HUES6 (cell line): Measurements from ENCODE around the gene MIA3.
A peak's percentile ranks its signal among the peaks of the same experiment; 100 is the strongest.

ENCODE experiments used
- H3K27ac ChIP-seq: 2 replicates; pipeline ENCODE4 v1.7.0; 2013; ENCODE audit warnings: low read depth, mild to moderate bottlenecking, low read length, inconsistent platforms
- H3K27me3 ChIP-seq: 2 replicates; pipeline ENCODE4 v1.6.1; 2013; ENCODE audit warnings: low read length; ENCODE audit not compliant: control insufficient read depth, insufficient read depth
- H3K36me3 ChIP-seq: 2 replicates; pipeline ENCODE4 v1.6.1; 2013; ENCODE audit warnings: low read length; ENCODE audit not compliant: control insufficient read depth, insufficient read depth
- H3K4me1 ChIP-seq: 2 replicates; pipeline ENCODE4 v1.6.1; 2013; ENCODE audit warnings: low read length; ENCODE audit not compliant: control insufficient read depth, insufficient read depth
- H3K4me3 ChIP-seq: 2 replicates; pipeline ENCODE4 v1.5.1; 2013; ENCODE audit warnings: low read depth, low read length
- H3K9ac ChIP-seq: one replicate; pipeline ENCODE4 v1.6.1; 2013; ENCODE audit warnings: mild to moderate bottlenecking, low read length
- H3K9me3 ChIP-seq: 2 replicates; pipeline ENCODE4 v1.6.1; 2013; ENCODE audit warnings: low read depth, low read length; ENCODE audit not compliant: control insufficient read depth, insufficient read depth

Gene MIA3

DNA sequence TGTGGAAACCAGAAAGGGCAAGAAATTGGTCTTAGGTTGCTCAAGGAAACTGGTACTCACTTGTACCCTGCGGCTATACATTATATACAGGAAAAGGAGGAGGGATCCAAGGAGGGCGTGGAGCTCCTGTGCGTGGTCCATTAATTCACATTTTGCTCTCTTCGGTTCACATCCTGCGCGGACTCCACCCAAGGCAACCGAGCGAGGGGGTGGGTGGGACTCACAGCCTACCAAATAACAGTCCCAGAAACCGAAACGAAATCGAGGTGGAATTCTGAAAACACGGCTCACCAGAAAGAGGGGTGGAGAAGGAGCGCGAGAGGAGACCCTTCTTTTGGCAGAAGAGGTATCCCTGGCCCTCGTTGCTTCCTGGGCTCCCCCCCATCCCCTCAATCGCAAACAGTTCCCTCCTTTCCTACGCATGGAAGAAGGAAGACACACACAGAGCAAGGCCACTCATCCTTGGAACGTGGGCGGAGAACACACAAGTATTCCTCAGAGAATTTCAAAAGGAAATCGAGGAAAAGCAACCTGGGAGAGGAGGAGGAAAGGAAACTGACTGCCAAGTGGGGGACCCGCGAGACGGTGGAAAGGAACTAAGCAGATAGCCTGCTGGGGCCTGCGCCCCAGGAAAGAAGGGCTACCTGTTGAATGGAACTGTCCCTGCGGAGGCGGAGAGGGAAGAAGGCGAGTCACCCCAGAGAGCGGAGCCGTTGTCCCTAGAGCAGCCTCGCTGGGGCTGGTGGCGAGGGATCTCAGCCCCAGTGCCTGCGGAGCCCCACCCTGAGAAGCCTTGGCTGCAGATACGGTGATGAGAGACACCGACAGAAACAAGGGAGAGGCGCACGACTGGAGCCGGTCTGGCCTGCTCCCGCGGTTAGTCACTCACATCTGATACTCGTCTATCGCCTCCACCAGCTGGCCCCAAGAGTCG lies 93.7 kb downstream of the MIA3 start:
- Histone ChIP-seq H3K36me3 (peaks cover 6% of the 10 kb centered on the region; the same call in 1 of the 2 replicates), H3K27ac (peak overlapping the region; percentile 0; the same call in 1 of the 2 replicates), H3K4me3 (peak overlapping the region; percentile 100), H3K27me3 (no peaks in the 10 kb centered on the region), H3K4me1 (peaks cover 8% of the 10 kb centered on the region; the same call in 1 of the 2 replicates), H3K9me3 (no peaks in the 10 kb centered on the region; the same call in 1 of the 2 replicates), H3K9ac (peak overlapping the region; percentile 94)

DNA sequence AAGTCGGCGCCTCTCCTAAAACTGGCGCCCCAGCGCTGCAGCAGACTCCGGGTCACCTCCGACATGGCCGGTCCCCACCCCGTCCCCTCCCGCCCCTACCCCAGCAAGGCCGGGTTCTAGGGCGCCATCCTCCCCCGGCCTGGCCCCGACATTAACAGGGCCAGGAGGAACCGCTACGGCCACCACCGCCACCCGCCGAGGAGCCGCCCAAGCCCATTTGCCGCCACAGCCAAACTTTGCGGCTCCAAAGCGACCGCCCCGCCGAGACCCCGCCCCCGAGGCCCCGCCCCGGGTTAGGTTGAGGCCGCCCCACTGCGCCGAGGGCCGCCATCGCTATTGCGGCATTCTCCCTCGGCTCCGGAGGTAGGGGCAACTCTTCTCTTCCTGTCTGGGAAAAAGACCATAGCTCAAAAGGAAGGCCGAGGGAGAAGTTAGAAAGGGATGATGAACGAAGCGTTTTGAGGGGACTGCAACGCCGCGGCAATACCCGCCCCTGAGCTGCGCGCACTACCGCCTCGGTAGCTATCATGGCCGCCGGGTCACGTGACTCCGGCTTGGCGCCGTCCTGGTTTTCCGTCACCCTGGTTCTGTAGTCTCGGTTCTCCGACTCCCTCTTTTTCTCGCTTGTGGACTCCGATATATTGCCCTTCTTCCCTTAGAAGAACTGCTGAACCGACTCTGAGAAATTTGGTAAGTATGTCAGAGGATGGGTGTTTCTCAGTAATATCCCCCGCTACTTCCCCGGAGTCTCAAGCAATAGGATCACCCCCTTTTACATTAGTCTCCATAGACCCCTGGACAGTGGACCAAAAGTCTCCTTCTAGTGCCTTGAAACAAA lies 94.6 kb downstream of the MIA3 start, which contains the start of the genes AIDA and BROX:
Gene AIDA, minus strand, starts transcription at position 239 of the 838 bp plus-strand sequence. Its CDS starts 174 bp downstream, at position 65.
Gene BROX, plus strand, starts transcription at position 312 of the 838 bp plus-strand sequence. CDS start 3,136 bp downstream, outside the sequence.
- Histone ChIP-seq H3K4me1 (peaks cover 8% of the 10 kb centered on the region; the same call in 1 of the 2 replicates), H3K4me3 (peak within 1 kb of the TSS; percentile 100), H3K9me3 (no peaks in the 10 kb centered on the region), H3K9ac (peak within 1 kb of the TSS; percentile 99), H3K36me3 (0 out of 2 replicates have a peak, but pooled peaks cover 8% of the 10 kb centered on the region), H3K27me3 (no peaks in the 10 kb centered on the region), H3K27ac (peak within 1 kb of the TSS; percentile 100)

DNA sequence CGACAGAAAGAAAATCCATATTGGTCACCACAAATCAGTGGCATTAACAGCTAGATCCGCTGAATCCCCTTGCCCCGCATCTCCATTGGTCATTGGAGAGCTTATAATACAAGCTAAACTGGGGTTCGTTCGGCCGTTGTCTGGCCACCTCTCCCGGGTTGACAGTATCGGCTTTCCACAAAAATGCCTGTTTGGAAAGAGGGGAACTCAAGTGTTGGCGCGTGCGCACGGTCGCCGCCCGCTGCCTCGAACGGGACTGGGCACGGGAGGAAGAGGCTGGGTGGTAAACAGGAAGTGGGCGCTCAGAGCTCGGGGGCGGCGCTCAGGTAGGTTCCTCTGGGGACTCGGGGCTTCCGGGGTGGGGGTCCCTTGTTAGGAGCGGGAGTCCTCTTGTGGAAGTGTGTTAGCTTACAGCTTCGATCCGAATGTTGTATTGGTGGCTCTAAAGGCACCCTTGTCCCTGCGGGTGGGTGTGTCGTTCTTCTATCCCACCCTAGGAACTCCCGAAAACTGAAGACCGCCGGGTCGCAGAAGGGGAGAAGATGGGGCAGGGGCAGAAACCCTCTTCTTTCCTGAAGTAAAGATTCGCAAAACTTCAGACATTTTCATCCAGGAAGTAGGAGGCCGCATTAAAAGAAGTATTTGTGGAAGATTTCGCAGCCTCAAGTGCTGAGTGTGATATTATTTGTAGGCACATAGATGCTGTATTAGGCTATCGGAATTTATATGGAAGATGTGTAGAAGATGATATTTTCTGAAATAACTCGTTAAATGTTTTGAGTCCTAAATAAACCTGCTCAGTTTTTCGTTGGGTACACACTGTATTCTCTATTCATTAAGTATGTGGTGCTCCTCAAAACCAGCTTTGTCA lies 95.4 kb downstream of the MIA3 start:
- Histone ChIP-seq H3K4me1 (peaks cover 8% of the 10 kb centered on the region; the same call in 1 of the 2 replicates), H3K4me3 (peak overlapping the region; percentile 100), H3K9ac (peak overlapping the region; percentile 99), H3K27ac (peak overlapping the region; percentile 100; the same call in 1 of the 2 replicates), H3K9me3 (no peaks in the 10 kb centered on the region), H3K36me3 (peaks cover 16% of the 10 kb centered on the region; the same call in 1 of the 2 replicates), H3K27me3 (no peaks in the 10 kb centered on the region)

- Histone ChIP-seq H3K4me1 (no peaks in the 10 kb centered on the region), H3K27me3 (no peaks in the 10 kb centered on the region), H3K4me3 (no peak overlapping the region), H3K27ac (no peak overlapping the region), H3K9ac (no peak overlapping the region), H3K36me3 (peaks cover 36% of the 10 kb centered on the region), H3K9me3 (no peaks in the 10 kb centered on the region)
Observed at GRCh38 chr1:222716393-222716792, 98.5 kb downstream of the MIA3 start.
